PC-9 (cell line): ENCODE measurements around the gene FOXA3.

Experiments
- CTCF ChIP-seq: fragments of 200-600 bp; sonication (generic); conservative IDR thresholded peaks from 2 replicates; pipeline ENCODE4 v1.6.1; 2017; ENCODE audit warnings: mixed run types, antibody characterized with exemption, mild to moderate bottlenecking, moderate library complexity
- EZH2 ChIP-seq: fragments of 200-600 bp; sonication (generic); IDR thresholded peaks from 2 replicates; pipeline ENCODE4 v1.8.0; 2017; ENCODE audit warnings: antibody characterized with exemption, low read depth

GRCh38 chr19:45824531-45825262, 39.4 kb upstream of the FOXA3 start:
- TF ChIP-seq CTCF (no peak), EZH2 (no peak)
